ENCODE results near the gene TOLLIP. TPM values are rescaled to one million over a fixed set of nuclear protein-coding genes. Genes with fewer than 3 reads are reported as not detected.

The TOLLIP gene
- total RNA-seq, 4 donors from 2014 or later, result 50.9 to 89.0 (median 54.9) TPM

DNA sequence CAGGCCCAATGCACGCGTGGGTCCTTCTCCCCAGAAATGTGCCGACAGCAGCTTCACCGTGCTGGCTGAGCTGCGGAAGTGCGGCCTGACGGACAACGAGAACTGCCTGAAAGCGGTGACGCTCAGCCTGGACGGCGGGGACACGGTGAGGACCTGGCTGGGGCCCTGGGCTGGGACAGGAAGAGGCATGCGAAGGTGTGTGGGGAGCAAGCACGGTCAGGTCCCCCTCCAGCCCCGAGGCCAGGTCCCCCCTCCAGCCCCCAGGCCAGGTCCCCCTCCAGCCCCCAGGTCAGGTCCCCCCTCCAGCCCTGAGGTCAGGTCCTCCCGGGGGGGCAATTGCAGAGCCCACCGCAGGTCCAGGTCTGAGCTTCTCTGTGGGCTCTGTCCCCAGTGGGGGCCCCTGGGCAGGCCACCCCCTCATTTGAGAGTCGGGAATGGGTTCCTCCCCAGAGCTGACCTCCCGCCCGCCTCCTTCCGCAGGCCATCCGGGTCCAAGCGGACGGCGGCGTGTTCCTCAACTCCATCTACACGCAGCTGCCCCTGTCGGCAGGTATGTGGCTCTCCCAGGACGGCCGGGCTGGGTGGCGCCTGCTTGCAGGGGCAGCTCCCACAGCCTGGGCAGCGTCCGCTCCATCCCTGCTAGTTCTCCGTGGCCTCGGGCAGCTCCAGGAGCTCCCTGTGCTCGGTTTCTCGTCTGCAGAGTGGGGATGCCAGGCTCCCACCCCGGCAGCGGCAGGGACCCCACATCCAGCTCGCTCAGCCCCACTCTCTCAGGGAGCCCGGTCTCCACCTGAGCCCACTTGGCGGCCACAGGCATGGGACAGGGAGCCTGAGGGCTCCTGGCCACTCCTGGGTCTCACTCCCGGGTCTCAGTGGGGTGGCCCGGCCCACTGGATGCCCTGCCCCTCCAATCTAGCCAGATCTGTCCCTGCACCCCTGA, 78.7 kb downstream of the TOLLIP start:
- WGBS, 2 donors, result 78 to 86% methylated on average over 33 to 37 of the region's 45 CpGs
- Histone ChIP-seq H3K4me3 (no peak overlapping the region), H3K4me1 (peaks cover 0 to 4% (median 0%) of the 10 kb centered on the region in 4 donors), H3K36me3 (no peaks in the 10 kb centered on the region), H3K9me3 (no peaks in the 10 kb centered on the region), H3K27ac (no peak overlapping the region), H3K27me3 (peaks cover 0 to 14% of the 10 kb centered on the region in 2 donors)
- TF ChIP-seq POLR2A (IDR thresholded peaks at IDR 0.05) (no peak), EP300 (IDR thresholded peaks at IDR 0.05) (no peak)
- TF ChIP-seq, protein P1, sequence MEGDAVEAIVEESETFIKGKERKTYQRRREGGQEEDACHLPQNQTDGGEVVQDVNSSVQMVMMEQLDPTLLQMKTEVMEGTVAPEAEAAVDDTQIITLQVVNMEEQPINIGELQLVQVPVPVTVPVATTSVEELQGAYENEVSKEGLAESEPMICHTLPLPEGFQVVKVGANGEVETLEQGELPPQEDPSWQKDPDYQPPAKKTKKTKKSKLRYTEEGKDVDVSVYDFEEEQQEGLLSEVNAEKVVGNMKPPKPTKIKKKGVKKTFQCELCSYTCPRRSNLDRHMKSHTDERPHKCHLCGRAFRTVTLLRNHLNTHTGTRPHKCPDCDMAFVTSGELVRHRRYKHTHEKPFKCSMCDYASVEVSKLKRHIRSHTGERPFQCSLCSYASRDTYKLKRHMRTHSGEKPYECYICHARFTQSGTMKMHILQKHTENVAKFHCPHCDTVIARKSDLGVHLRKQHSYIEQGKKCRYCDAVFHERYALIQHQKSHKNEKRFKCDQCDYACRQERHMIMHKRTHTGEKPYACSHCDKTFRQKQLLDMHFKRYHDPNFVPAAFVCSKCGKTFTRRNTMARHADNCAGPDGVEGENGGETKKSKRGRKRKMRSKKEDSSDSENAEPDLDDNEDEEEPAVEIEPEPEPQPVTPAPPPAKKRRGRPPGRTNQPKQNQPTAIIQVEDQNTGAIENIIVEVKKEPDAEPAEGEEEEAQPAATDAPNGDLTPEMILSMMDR (IDR thresholded peaks at IDR 0.05), result no peak
- DNase-seq (ENCODE audit: low spot score in 2 of 2), result no peak

GRCh38 chr11:1230121-1230455, 79.3 kb downstream of the TOLLIP start:
- TF ChIP-seq, protein P1 (IDR thresholded peaks at IDR 0.05), result no peak
- 68 to 96% methylated on average over 3 to 4 of the region's 5 CpGs for WGBS, 2 donors
- Histone ChIP-seq H3K4me1 (peaks cover 0 to 9% (median 0%) of the 10 kb centered on the region in 4 donors), H3K4me3 (no peak overlapping the region), H3K9me3 (no peaks in the 10 kb centered on the region), H3K36me3 (no peaks in the 10 kb centered on the region), H3K27ac (no peak overlapping the region), H3K27me3 (peaks cover 0 to 14% of the 10 kb centered on the region in 2 donors)
- no peak for DNase-seq (ENCODE audit: low spot score in 2 of 2)

- H3K27me3 ChIP-seq, result peaks cover 0 to 14% of the 10 kb centered on the region in 2 donors
- WGBS, 2 donors, result 77 to 83% methylated on average over 15 to 25 of the region's 27 CpGs
These were observed 79.8 kb downstream of the TOLLIP start for GRCh38 chr11:1229471-1230120.

DNA sequence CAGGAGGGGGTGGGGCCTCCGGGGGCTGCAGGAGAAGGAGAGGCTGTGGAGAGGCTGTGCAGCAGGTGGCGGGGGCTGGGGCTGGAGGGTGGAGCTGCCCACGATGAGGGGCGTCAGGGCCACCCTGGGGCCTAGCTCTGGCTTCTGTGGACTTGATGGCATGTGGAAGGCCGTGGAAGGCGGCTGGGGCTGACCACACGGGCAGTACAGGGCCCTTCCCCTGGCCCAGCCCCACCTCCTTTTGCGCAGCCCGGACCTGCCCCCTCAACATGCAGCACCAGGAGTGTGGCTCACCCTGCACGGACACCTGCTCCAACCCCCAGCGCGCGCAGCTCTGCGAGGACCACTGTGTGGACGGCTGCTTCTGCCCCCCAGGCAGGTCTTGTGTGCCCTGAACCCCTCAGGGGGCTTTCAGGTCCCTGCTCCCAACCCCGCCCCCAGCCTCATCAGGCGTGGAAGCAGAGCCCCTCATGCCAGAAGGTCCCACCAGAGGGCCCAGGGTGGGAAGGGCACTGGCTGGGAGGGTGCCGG, 80.4 kb downstream of the TOLLIP start:
- H3K4me3 ChIP-seq, result no peak overlapping the region
- TF ChIP-seq, protein P1 (IDR thresholded peaks at IDR 0.05), result no peak
- TF ChIP-seq EP300 (IDR thresholded peaks at IDR 0.05), result no peak
- TF ChIP-seq POLR2A (IDR thresholded peaks at IDR 0.05), result no peak
- 75 to 90% methylated on average over 11 to 18 of the region's 18 CpGs for WGBS, 2 donors
- DNase-seq (ENCODE audit: low spot score in 2 of 2), result no peak
- peaks cover 0 to 20% (median 0%) of the 10 kb centered on the region in 4 donors for H3K4me1 ChIP-seq
- H3K27ac ChIP-seq, result no peak overlapping the region
- H3K36me3 ChIP-seq, result no peaks in the 10 kb centered on the region
- peaks cover 0 to 14% of the 10 kb centered on the region in 2 donors for H3K27me3 ChIP-seq
- H3K9me3 ChIP-seq, result no peaks in the 10 kb centered on the region

More at GRCh38 chr11:1229471-1230120, 79.8 kb downstream of the TOLLIP start:
- Histone ChIP-seq H3K4me1 (peaks cover 0 to 14% (median 0%) of the 10 kb centered on the region in 4 donors), H3K9me3 (no peaks in the 10 kb centered on the region), H3K4me3 (no peak overlapping the region), H3K27ac (no peak overlapping the region), H3K36me3 (no peaks in the 10 kb centered on the region)
- no peak for DNase-seq (ENCODE audit: low spot score in 2 of 2)
- TF ChIP-seq POLR2A (IDR thresholded peaks at IDR 0.05), result no peak
- TF ChIP-seq, protein P1 (IDR thresholded peaks at IDR 0.05), result no peak
- TF ChIP-seq EP300 (IDR thresholded peaks at IDR 0.05), result no peak

Measured in tibial nerve (tissue), 4 donors.